ENCODE data around the gene UNK. TPM values are rescaled to one million over a fixed set of nuclear protein-coding genes. Genes with fewer than 3 reads are reported as not detected.

The UNK gene
- total and polyA plus RNA-seq, 9 of the 15 experiments (the other 6 are each of a cell fraction or from before 2014, with no cell fraction given): 12.8 to 38.6 (median 24.8) TPM

DNA sequence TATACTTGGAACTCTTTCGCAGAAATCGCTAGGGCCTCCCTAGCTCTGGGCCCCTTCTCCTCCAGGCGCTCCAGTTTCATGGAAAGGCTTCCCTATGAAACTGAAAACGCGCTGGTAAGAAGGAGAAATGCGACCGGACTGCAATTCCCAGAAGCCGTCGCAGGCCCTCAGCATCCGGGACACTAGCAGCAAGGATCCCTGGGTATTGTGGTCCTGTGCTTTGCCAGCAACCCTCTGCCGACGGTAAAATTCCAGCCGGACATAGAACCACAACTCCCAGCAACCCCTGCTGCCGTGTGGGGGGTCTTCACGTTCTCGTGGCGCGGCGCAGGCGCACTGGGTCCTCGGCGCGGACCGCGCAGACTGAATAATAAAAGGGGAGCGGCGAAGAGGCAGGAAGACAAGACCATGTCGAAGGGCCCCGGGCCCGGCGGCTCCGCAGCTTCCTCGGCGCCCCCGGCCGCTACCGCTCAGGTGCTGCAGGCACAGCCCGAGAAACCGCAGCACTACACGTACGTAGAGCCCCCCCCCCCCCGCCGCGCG, at the start of gene UNK (continued):
- no peak; the same call in 1 of the 2 replicates for TF ChIP-seq ZBTB7A (IDR thresholded peaks at IDR 0.05; ENCODE audit: borderline replicate concordance, control insufficient read depth, low read depth, low read length)
- TF ChIP-seq ZBTB1 (CRISPR knock-in tag; IDR thresholded peaks at IDR 0.05; ENCODE audit: borderline replicate concordance, low read depth): no peak; the same call in 1 of the 2 replicates
- TF ChIP-seq, protein P1, sequence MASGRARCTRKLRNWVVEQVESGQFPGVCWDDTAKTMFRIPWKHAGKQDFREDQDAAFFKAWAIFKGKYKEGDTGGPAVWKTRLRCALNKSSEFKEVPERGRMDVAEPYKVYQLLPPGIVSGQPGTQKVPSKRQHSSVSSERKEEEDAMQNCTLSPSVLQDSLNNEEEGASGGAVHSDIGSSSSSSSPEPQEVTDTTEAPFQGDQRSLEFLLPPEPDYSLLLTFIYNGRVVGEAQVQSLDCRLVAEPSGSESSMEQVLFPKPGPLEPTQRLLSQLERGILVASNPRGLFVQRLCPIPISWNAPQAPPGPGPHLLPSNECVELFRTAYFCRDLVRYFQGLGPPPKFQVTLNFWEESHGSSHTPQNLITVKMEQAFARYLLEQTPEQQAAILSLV (tag; IDR thresholded peaks at IDR 0.05): peak; percentile 58; the same call in 1 of the 2 replicates
- TF ChIP-seq MTA1 (IDR thresholded peaks at IDR 0.05; ENCODE audit: borderline replicate concordance): peak; percentile 92; the same call in 1 of the 2 replicates
- no peak for TF ChIP-seq MTF1 (CRISPR knock-in tag; IDR thresholded peaks at IDR 0.05; ENCODE audit: borderline replicate concordance)
- TF ChIP-seq, protein P2, sequence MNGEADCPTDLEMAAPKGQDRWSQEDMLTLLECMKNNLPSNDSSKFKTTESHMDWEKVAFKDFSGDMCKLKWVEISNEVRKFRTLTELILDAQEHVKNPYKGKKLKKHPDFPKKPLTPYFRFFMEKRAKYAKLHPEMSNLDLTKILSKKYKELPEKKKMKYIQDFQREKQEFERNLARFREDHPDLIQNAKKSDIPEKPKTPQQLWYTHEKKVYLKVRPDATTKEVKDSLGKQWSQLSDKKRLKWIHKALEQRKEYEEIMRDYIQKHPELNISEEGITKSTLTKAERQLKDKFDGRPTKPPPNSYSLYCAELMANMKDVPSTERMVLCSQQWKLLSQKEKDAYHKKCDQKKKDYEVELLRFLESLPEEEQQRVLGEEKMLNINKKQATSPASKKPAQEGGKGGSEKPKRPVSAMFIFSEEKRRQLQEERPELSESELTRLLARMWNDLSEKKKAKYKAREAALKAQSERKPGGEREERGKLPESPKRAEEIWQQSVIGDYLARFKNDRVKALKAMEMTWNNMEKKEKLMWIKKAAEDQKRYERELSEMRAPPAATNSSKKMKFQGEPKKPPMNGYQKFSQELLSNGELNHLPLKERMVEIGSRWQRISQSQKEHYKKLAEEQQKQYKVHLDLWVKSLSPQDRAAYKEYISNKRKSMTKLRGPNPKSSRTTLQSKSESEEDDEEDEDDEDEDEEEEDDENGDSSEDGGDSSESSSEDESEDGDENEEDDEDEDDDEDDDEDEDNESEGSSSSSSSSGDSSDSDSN (IDR thresholded peaks at IDR 0.05; ENCODE audit: borderline replicate concordance in 1 of 2, low read depth in 2 of 2, low read length in 2 of 2): no peak
- TF ChIP-seq ZC3H11A (IDR thresholded peaks at IDR 0.05; ENCODE audit: low read depth, low read length): no peak
- no peak for TF ChIP-seq BRCA1 (IDR thresholded peaks at IDR 0.05)
- TF ChIP-seq BRCA1 (CRISPR knock-in tag; IDR thresholded peaks at IDR 0.05): no peak
- TF ChIP-seq, protein P3, sequence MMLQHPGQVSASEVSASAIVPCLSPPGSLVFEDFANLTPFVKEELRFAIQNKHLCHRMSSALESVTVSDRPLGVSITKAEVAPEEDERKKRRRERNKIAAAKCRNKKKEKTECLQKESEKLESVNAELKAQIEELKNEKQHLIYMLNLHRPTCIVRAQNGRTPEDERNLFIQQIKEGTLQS (IDR thresholded peaks at IDR 0.05): no peak
- TF ChIP-seq, protein P3 (CRISPR knock-in tag; conservative IDR thresholded peaks at IDR 0.05): no peak; the same call in 1 of the 2 replicates
- TF ChIP-seq XRCC5 (IDR thresholded peaks at IDR 0.05; ENCODE audit: low read depth, low read length): peak; percentile 26; the same call in 1 of the 2 replicates
- TF ChIP-seq ZNF766 (CRISPR knock-in tag; conservative IDR thresholded peaks at IDR 0.05): peak; percentile 98
- TF ChIP-seq ELF1 (tag; IDR thresholded peaks at IDR 0.05): peak; percentile 59
- peak; percentile 94; the same call in 1 of the 2 replicates for TF ChIP-seq DMBX1 (CRISPR knock-in tag; IDR thresholded peaks at IDR 0.05; ENCODE audit: borderline replicate concordance)
- TF ChIP-seq KLF10 (CRISPR knock-in tag; IDR thresholded peaks at IDR 0.05): no peak
- no peak; a peak in 1 of 4 replicates for TF ChIP-seq HDAC1 (IDR thresholded peaks at IDR 0.05)
- no peak for TF ChIP-seq CAMTA2 (CRISPR knock-in tag; conservative IDR thresholded peaks at IDR 0.05)
- TF ChIP-seq ZNF197 (CRISPR knock-in tag; IDR thresholded peaks at IDR 0.05; ENCODE audit: low read depth): peak; percentile 97
- no peak for TF ChIP-seq TCFL5 (CRISPR knock-in tag; conservative IDR thresholded peaks at IDR 0.05)
- TF ChIP-seq SMAD3 (CRISPR knock-in tag; conservative IDR thresholded peaks at IDR 0.05): peak; percentile 88; the same call in 1 of the 2 replicates
- TF ChIP-seq KDM1A (IDR thresholded peaks at IDR 0.05): no peak
- TF ChIP-seq SIN3B (IDR thresholded peaks at IDR 0.05; ENCODE audit: low read depth): peak; percentile 69
- peak; percentile 83; the same call in 1 of the 2 replicates for TF ChIP-seq BCL6 (CRISPR knock-in tag; IDR thresholded peaks at IDR 0.05)
